ENCODE data around the gene DHRSX. TPM values are rescaled to one million over a fixed set of nuclear protein-coding genes. Genes with fewer than 3 reads are reported as not detected.

DHRSX gene
- total and polyA plus RNA-seq, 2 donors (not counting 3 experiments of a cell fraction or from before 2014, with no cell fraction given) = 27.1 to 37.7 TPM

DNA sequence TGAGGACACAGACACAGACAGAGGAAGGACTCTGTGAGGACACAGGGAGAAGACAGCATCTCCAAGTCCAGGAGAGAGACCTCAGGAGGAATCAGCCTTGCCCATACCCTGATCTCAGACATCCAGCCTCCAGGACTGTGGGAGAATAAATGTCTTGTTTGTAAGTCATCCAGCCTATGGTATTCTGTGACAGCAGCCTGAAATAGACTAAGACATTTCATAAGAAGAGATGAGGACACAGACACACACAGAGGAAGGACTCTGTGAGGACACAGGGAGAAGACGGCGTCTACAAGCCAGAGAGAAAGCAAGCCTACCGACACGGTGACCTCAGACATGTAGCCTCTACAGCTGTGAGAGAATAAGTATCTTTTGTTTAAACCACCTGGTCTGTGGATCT lies 112.1 kb downstream of the DHRSX start:
- DNase-seq (ENCODE audit: low read depth, low spot score) (no peak), FAIRE-seq (peak; percentile 8)
- H3K4me3 ChIP-seq (replicated peaks in 1 of 3; ENCODE audit: insufficient read depth in 1 of 3, low read depth in 1 of 3, low read length in 3 of 3) = no peak overlapping the region
- H3K9me1 ChIP-seq (replicated peaks; ENCODE audit: control insufficient read depth, extremely low read depth, insufficient read depth, low read length) = no peaks in the 10 kb centered on the region
- H3K4me2 ChIP-seq (ENCODE audit: insufficient read depth, low read length) = no peak overlapping the region
- intact Hi-C loops (cut with micrococcal nuclease) (no loop called here), dilution Hi-C loops (cut with MboI; ENCODE audit: extremely low pct_ligation_motif_present, low sequenced_read_pairs) (no loop called here)
- no peaks in the 10 kb centered on the region for H4K20me1 ChIP-seq (replicated peaks; ENCODE audit: control insufficient read depth, extremely low read depth, insufficient read depth, low read length)
- H3K36me3 ChIP-seq (ENCODE audit: control insufficient read depth in 2 of 2, extremely low read depth in 1 of 2, insufficient read depth in 2 of 2, low read length in 2 of 2) = peaks cover 0 to 5% of the 10 kb centered on the region in 2 experiments
- no peak overlapping the region for H3K27ac ChIP-seq (ENCODE audit: insufficient read depth, low read depth, low read length)
- BruUV-seq (replicated peaks) = no TSS peak
- peaks cover 4% of the 10 kb centered on the region for H3K9me3 ChIP-seq (replicated peaks; ENCODE audit: control insufficient read depth, insufficient read depth, low read length)
- peaks cover 4% of the 10 kb centered on the region for H3K4me1 ChIP-seq (ENCODE audit: control insufficient read depth, extremely low read depth, insufficient read depth, low read length)
- ChIA-PET POLR2A (no interaction called here), CTCF (no interaction called here)
- no peaks in the 10 kb centered on the region for H3K27me3 ChIP-seq (ENCODE audit: control insufficient read depth in 2 of 2, insufficient read depth in 2 of 2, low read length in 2 of 2)
- no peaks in the 10 kb centered on the region for H3K79me2 ChIP-seq (ENCODE audit: control insufficient read depth, insufficient read depth, low read length)
- TF ChIP-seq FOS (IDR thresholded peaks at IDR 0.05; ENCODE audit: borderline replicate concordance, insufficient read depth, low read length) (no peak), MYC (IDR thresholded peaks at IDR 0.05; ENCODE audit: low read depth, low read length) (no peak), POLR2A (IDR thresholded peaks at IDR 0.05; ENCODE audit: low read depth, low read length) (no peak), GATA2 (IDR thresholded peaks at IDR 0.05; ENCODE audit: insufficient read depth, insufficient read length, low read depth, low read length) (no peak), JUN (IDR thresholded peaks at IDR 0.05; ENCODE audit: borderline replicate concordance, insufficient read depth, insufficient read length, low read depth) (no peak), POLR2AphosphoS5 (IDR thresholded peaks at IDR 0.05; ENCODE audit: insufficient read depth, low read depth, low read length) (no peak), EZH2 (IDR thresholded peaks at IDR 0.05; ENCODE audit: borderline replicate concordance, low read depth, low read length, severe bottlenecking) (no peak)
- TF ChIP-seq, protein P1, sequence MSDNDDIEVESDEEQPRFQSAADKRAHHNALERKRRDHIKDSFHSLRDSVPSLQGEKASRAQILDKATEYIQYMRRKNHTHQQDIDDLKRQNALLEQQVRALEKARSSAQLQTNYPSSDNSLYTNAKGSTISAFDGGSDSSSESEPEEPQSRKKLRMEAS (IDR thresholded peaks at IDR 0.05; ENCODE audit: insufficient read depth, insufficient read length) = no peak
- TF ChIP-seq, protein P2, sequence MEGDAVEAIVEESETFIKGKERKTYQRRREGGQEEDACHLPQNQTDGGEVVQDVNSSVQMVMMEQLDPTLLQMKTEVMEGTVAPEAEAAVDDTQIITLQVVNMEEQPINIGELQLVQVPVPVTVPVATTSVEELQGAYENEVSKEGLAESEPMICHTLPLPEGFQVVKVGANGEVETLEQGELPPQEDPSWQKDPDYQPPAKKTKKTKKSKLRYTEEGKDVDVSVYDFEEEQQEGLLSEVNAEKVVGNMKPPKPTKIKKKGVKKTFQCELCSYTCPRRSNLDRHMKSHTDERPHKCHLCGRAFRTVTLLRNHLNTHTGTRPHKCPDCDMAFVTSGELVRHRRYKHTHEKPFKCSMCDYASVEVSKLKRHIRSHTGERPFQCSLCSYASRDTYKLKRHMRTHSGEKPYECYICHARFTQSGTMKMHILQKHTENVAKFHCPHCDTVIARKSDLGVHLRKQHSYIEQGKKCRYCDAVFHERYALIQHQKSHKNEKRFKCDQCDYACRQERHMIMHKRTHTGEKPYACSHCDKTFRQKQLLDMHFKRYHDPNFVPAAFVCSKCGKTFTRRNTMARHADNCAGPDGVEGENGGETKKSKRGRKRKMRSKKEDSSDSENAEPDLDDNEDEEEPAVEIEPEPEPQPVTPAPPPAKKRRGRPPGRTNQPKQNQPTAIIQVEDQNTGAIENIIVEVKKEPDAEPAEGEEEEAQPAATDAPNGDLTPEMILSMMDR (IDR thresholded peaks at IDR 0.05; ENCODE audit: extremely low read depth in 1 of 2, insufficient read depth in 1 of 2, low read depth in 1 of 2, low read length in 2 of 2) = no peak
- no peak overlapping the region for H2AFZ ChIP-seq (ENCODE audit: low read depth, low read length)
- no peak overlapping the region for H3K9ac ChIP-seq (replicated peaks; ENCODE audit: extremely low read depth, insufficient read depth, low read length)

Data from endothelial cell of umbilical vein (primary cell).